Measurements from ENCODE around the gene KCNJ11. TPM values are rescaled to one million over a fixed set of nuclear protein-coding genes. Genes with fewer than 3 reads are reported as not detected.

Gene KCNJ11
- total and polyA plus RNA-seq, 2 of the 13 experiments (the other 11 are each of a cell fraction or from before 2014, with no cell fraction given): 0.38 to 1.6 TPM

GRCh38 chr11:17423533-17424310 lies 35.3 kb upstream of the KCNJ11 start (continued):
- no peak for TF ChIP-seq MYPOP (CRISPR knock-in tag; IDR thresholded peaks at IDR 0.05)
- peak; percentile 64 for TF ChIP-seq FOSL1 (CRISPR knock-in tag; IDR thresholded peaks at IDR 0.05; ENCODE audit: borderline replicate concordance)
- no peak for TF ChIP-seq ZFP37 (CRISPR knock-in tag; IDR thresholded peaks at IDR 0.05; ENCODE audit: borderline replicate concordance)
- TF ChIP-seq ZNF232 (CRISPR knock-in tag; IDR thresholded peaks at IDR 0.05; ENCODE audit: borderline replicate concordance): no peak
- TF ChIP-seq ZNF687 (CRISPR knock-in tag; IDR thresholded peaks at IDR 0.05): peak; percentile 84
- no peak for TF ChIP-seq SRF (IDR thresholded peaks at IDR 0.05; ENCODE audit: low read depth, low read length)
- no peak for TF ChIP-seq MEIS1 (CRISPR knock-in tag; IDR thresholded peaks at IDR 0.05; ENCODE audit: borderline replicate concordance)
- TF ChIP-seq ZNF792 (CRISPR knock-in tag; IDR thresholded peaks at IDR 0.05): no peak
- no peak for TF ChIP-seq REPIN1 (CRISPR knock-in tag; IDR thresholded peaks at IDR 0.05; ENCODE audit: borderline replicate concordance, low read depth)
- TF ChIP-seq ZFP62 (CRISPR knock-in tag; IDR thresholded peaks at IDR 0.05): no peak
- TF ChIP-seq ASH2L (IDR thresholded peaks at IDR 0.05; ENCODE audit: insufficient read length, low read depth, low read length): no peak
- no peak for TF ChIP-seq ZNF580 (CRISPR knock-in tag; IDR thresholded peaks at IDR 0.05; ENCODE audit: borderline replicate concordance, low read depth)
- no peak for TF ChIP-seq ZNF775 (CRISPR knock-in tag; IDR thresholded peaks at IDR 0.05; ENCODE audit: borderline replicate concordance)
- no peak for TF ChIP-seq ZSCAN21 (CRISPR knock-in tag; IDR thresholded peaks at IDR 0.05; ENCODE audit: borderline replicate concordance)
- no peak for TF ChIP-seq TFAP4 (IDR thresholded peaks at IDR 0.05; ENCODE audit: borderline replicate concordance, low read depth)
- no peak for TF ChIP-seq NKX3-1 (CRISPR knock-in tag; IDR thresholded peaks at IDR 0.05)
- peak; percentile 12; the same call in 1 of the 2 replicates for TF ChIP-seq BHLHE40 (IDR thresholded peaks at IDR 0.05; ENCODE audit: low read length)
- no peak for TF ChIP-seq E2F2 (CRISPR knock-in tag; IDR thresholded peaks at IDR 0.05; ENCODE audit: borderline replicate concordance)
- TF ChIP-seq ZNF747 (CRISPR knock-in tag; IDR thresholded peaks at IDR 0.05; ENCODE audit: borderline replicate concordance): no peak
- no peak for TF ChIP-seq ZNF547 (CRISPR knock-in tag; IDR thresholded peaks at IDR 0.05)
- TF ChIP-seq POLR2AphosphoS2 (IDR thresholded peaks at IDR 0.05; ENCODE audit: low read depth, low read length): no peak
- no peak for TF ChIP-seq SPEN (CRISPR knock-in tag; IDR thresholded peaks at IDR 0.05; ENCODE audit: low read depth)
